Cardiac fibroblast (primary cell): ENCODE measurements around the gene CCNJ.
A peak's percentile ranks its signal among the peaks of the same experiment; 100 is the strongest.
"Not testable (repeated sequence)": the region's sequence is repeated elsewhere in the genome, so short reads cannot be mapped to it uniquely, and the experiment has no call there.

Source experiments
- DNase-seq, 2 donors: peaks; one replicate each; pipeline versions ENCODE4 v3.0.0 to v3.0.0-alpha.2; 2010; ENCODE audit warnings: low read depth in 2 of 2
- H3K4me3 ChIP-seq, 2 donors: replicated peaks in 1 of 2; 1 replicate in 1 of 2; 2 replicates in 1 of 2; pipeline ENCODE4 v1.5.1; 2011; ENCODE audit warnings: low read depth in 2 of 2, low read length in 2 of 2, mild to moderate bottlenecking in 2 of 2, moderate library complexity in 1 of 2
- CTCF ChIP-seq: IDR thresholded peaks from one replicate; pipeline ENCODE4 v1.5.1; 2011; ENCODE audit warnings: low read depth, mild to moderate bottlenecking, low read length, inconsistent platforms

CCNJ gene

GRCh38 chr10:96043893-96044715 is 721 bp downstream of the CCNJ start:
- H3K4me3 ChIP-seq: peak overlapping the region; percentile 90 to 93
- TF ChIP-seq CTCF: no peak
- peak; percentile 38 to 52 for DNase-seq

GRCh38 chr10:96044736-96045135 is 1.4 kb downstream of the CCNJ start:
- H3K4me3 ChIP-seq: peak overlapping the region; percentile 90 to 93
- TF ChIP-seq CTCF: no peak
- peak; percentile 53 to 67 for DNase-seq

- H3K4me3 ChIP-seq: no peak overlapping the region
Measured at GRCh38 chr10:96046546-96046945, 3.2 kb downstream of the CCNJ start.

GRCh38 chr10:96047004-96047649 is 3.7 kb downstream of the CCNJ start:
- TF ChIP-seq CTCF: no peak
- no peak overlapping the region for H3K4me3 ChIP-seq
- peak in 1 of 2 donors; percentile 3 for DNase-seq

More at GRCh38 chr10:96046546-96046945, 3.2 kb downstream of the CCNJ start:
- TF ChIP-seq CTCF: no peak
- DNase-seq: no peak

GRCh38 chr10:96047925-96048324 is 4.5 kb downstream of the CCNJ start:
- DNase-seq, H3K4me3 ChIP-seq: not testable (repeated sequence)

GRCh38 chr10:96049340-96049739 is 6.0 kb downstream of the CCNJ start:
- DNase-seq: no peak
- no peak for TF ChIP-seq CTCF
- H3K4me3 ChIP-seq: no peak overlapping the region

- no peak for TF ChIP-seq CTCF
- no peak overlapping the region for H3K4me3 ChIP-seq
- DNase-seq: no peak
Measured at GRCh38 chr10:96053985-96054384, 10.6 kb downstream of the CCNJ start.
